WTC11 (cell line): ENCODE results near the gene RGS17. TPM values are rescaled to one million over a fixed set of nuclear protein-coding genes. Genes with fewer than 3 reads are reported as not detected.

ENCODE experiments used
- ATAC-seq: fragments of 200-7000 bp; cut with Tn5 transposase; 2 replicates; pipeline ENCODE4 v1.10.0; 2021; ENCODE audit warnings: mild to moderate bottlenecking, moderate library complexity
- CTCF ChIA-PET: fragments of 300-600 bp; sonication (Branson Sonifier 250); formaldehyde crosslinking; loops from one replicate; lab custom pipeline; 2021; ENCODE audit warnings: antibody characterized with exemption; lab: Charles Lee
- POLR2A ChIA-PET: fragments of 350-600 bp; sonication (Branson Sonifier 250); formaldehyde crosslinking; loops from one replicate; lab custom pipeline; 2021; ENCODE audit warnings: antibody characterized with exemption; lab: Charles Lee
- DNase-seq: peaks from one replicate; pipeline ENCODE4 v3.0.0; 2021; ENCODE audit warnings: low spot score
- H3K27ac Mint-ChIP-seq: 2 replicates; pipeline ENCODE4 v1.8.0; 2021; ENCODE audit warnings: mixed read lengths
- H3K27me3 Mint-ChIP-seq: 2 replicates; pipeline ENCODE4 v1.8.0; 2021; ENCODE audit warnings: low read depth, mild to moderate bottlenecking, moderate library complexity, mixed read lengths
- H3K36me3 Mint-ChIP-seq: 2 replicates; pipeline ENCODE4 v1.8.0; 2021; ENCODE audit warnings: mixed read lengths
- H3K4me1 Mint-ChIP-seq: 2 replicates; pipeline ENCODE4 v1.8.0; 2022; ENCODE audit warnings: mixed read lengths
- H3K4me3 Mint-ChIP-seq: 2 replicates; pipeline ENCODE4 v1.8.0; 2021; ENCODE audit warnings: mild to moderate bottlenecking, moderate library complexity, mixed read lengths
- H3K9me3 Mint-ChIP-seq: 2 replicates; pipeline ENCODE4 v1.8.0; 2021; ENCODE audit warnings: mixed read lengths
- ATF1 ChIP-seq: sonication (generic); formaldehyde crosslinking; IDR thresholded peaks from 2 replicates; pipeline ENCODE4 v1.8.1; 2023; ENCODE audit warnings: mild to moderate bottlenecking, moderate library complexity, missing genetic modification reagents
- CTCF ChIP-seq: fragments of 200-600 bp; IDR thresholded peaks from 2 replicates; pipeline ENCODE4 v1.8.0; 2022; ENCODE audit warnings: antibody characterized with exemption
- EMX1 ChIP-seq: fragments of 250-450 bp; sonication (Bioruptor Pico); IDR thresholded peaks from 2 replicates; pipeline ENCODE4 v1.8.0; 2021; ENCODE audit warnings: mild to moderate bottlenecking
- ETV6 ChIP-seq: sonication (generic); formaldehyde crosslinking; IDR thresholded peaks from 2 replicates; pipeline ENCODE4 v1.8.1; 2022; ENCODE audit warnings: mild to moderate bottlenecking, missing genetic modification reagents
- IRF2 ChIP-seq: sonication (generic); formaldehyde crosslinking; IDR thresholded peaks from 2 replicates; pipeline ENCODE4 v1.8.0; 2022; ENCODE audit warnings: low read depth, missing genetic modification reagents, borderline replicate concordance
- JAZF1 ChIP-seq: fragments of 250-450 bp; sonication (Bioruptor Pico); IDR thresholded peaks from 2 replicates; pipeline ENCODE4 v1.9.0; 2021; ENCODE audit warnings: moderate library complexity, mild to moderate bottlenecking, inconsistent platforms
- JUN ChIP-seq: sonication (generic); formaldehyde crosslinking; IDR thresholded peaks from 2 replicates; pipeline ENCODE4 v1.8.0; 2023; ENCODE audit warnings: mild to moderate bottlenecking, missing genetic modification reagents
- MXD4 ChIP-seq: fragments of 250-450 bp; sonication (Bioruptor Pico); IDR thresholded peaks from 2 replicates; pipeline ENCODE4 v1.8.0; 2021; ENCODE audit warnings: mild to moderate bottlenecking, moderate library complexity, borderline replicate concordance
- NR1H2 ChIP-seq: sonication (generic); formaldehyde crosslinking; IDR thresholded peaks from 2 replicates; pipeline ENCODE4 v1.9.0; 2021; ENCODE audit warnings: mild to moderate bottlenecking, moderate library complexity, missing genetic modification reagents
- TEAD1 ChIP-seq: sonication (generic); formaldehyde crosslinking; IDR thresholded peaks from 2 replicates; pipeline ENCODE4 v1.8.0; 2022; ENCODE audit warnings: mild to moderate bottlenecking, missing genetic modification reagents
- ZNF121 ChIP-seq: sonication (generic); formaldehyde crosslinking; IDR thresholded peaks from 2 replicates; pipeline ENCODE4 v1.8.0; 2023; ENCODE audit warnings: missing genetic modification reagents
- ZNF532 ChIP-seq: fragments of 250-450 bp; sonication (Bioruptor Pico); IDR thresholded peaks from 2 replicates; pipeline ENCODE4 v1.9.0; 2021; ENCODE audit warnings: mild to moderate bottlenecking, borderline replicate concordance
- ZNF671 ChIP-seq: fragments of 250-450 bp; sonication (Bioruptor Pico); IDR thresholded peaks from 2 replicates; pipeline ENCODE4 v1.8.0; 2021; ENCODE audit warnings: mild to moderate bottlenecking
- total RNA-seq: library from RNA; stranded (reverse); gene quantifications from 3 replicates; pipeline ENCODE4 v1.2.3, GENCODE V29; 2021

The RGS17 gene
- total RNA-seq, 1 experiment from 2014 or later = 9.3 TPM

GRCh38 chr6:153024709-153025017, 106.4 kb downstream of the RGS17 start (continued):
- no peak for TF ChIP-seq ATF1 (CRISPR knock-in tag)
- no peak for TF ChIP-seq JUN

- DNase-seq = peak; percentile 36
- peak; percentile 99 for ATAC-seq
- Mint-ChIP-seq H3K4me1 (0 out of 2 replicates have a peak, but pooled peaks cover 3% of the 10 kb centered on the region), H3K36me3 (0 out of 2 replicates have a peak, but pooled peaks cover 5% of the 10 kb centered on the region), H3K9me3 (0 out of 2 replicates have a peak, but pooled peaks cover 3% of the 10 kb centered on the region), H3K27ac (no peak overlapping the region), H3K27me3 (no peaks in the 10 kb centered on the region), H3K4me3 (no peak overlapping the region)
- TF ChIP-seq ETV6 (CRISPR knock-in tag) (no peak), ZNF671 (no peak), ZNF121 (no peak), CTCF (peak; percentile 56)
- CTCF ChIA-PET = no interaction called here
- POLR2A ChIA-PET = no interaction called here
Measured at GRCh38 chr6:153023977-153024708, 106.9 kb downstream of the RGS17 start.

GRCh38 chr6:153018355-153018754, 112.7 kb downstream of the RGS17 start:
- Mint-ChIP-seq H3K4me3 (no peak overlapping the region), H3K27ac (no peak overlapping the region), H3K4me1 (no peaks in the 10 kb centered on the region), H3K9me3 (0 out of 2 replicates have a peak, but pooled peaks cover 3% of the 10 kb centered on the region), H3K27me3 (no peaks in the 10 kb centered on the region), H3K36me3 (0 out of 2 replicates have a peak, but pooled peaks cover 2% of the 10 kb centered on the region)
- DNase-seq = no peak
- no peak for ATAC-seq
- TF ChIP-seq TEAD1 (CRISPR knock-in tag) (no peak), IRF2 (CRISPR knock-in tag) (no peak), EMX1 (no peak)
- CTCF ChIA-PET = no interaction called here
- POLR2A ChIA-PET = no interaction called here

- Mint-ChIP-seq H3K4me1 (no peaks in the 10 kb centered on the region), H3K9me3 (0 out of 2 replicates have a peak, but pooled peaks cover 3% of the 10 kb centered on the region), H3K27me3 (no peaks in the 10 kb centered on the region), H3K27ac (no peak overlapping the region), H3K4me3 (no peak overlapping the region), H3K36me3 (0 out of 2 replicates have a peak, but pooled peaks cover 2% of the 10 kb centered on the region)
- DNase-seq (no peak), ATAC-seq (no peak)
- TF ChIP-seq EMX1 (no peak), MXD4 (CRISPR knock-in tag) (no peak), ZNF532 (no peak), JAZF1 (CRISPR knock-in tag) (no peak), CTCF (no peak), NR1H2 (CRISPR knock-in tag) (no peak)
- ChIA-PET POLR2A (no interaction called here), CTCF (no interaction called here)
Measured at GRCh38 chr6:153016846-153017245, 114.2 kb downstream of the RGS17 start.
